Karpas-422 (cell line): ENCODE results near the gene ACTR1B. TPM values are rescaled to one million over a fixed set of nuclear protein-coding genes. Genes with fewer than 3 reads are reported as not detected.
"Not testable (repeated sequence)": the region's sequence is repeated elsewhere in the genome, so short reads cannot be mapped to it uniquely, and the experiment has no call there.

Experiments
- DNase-seq: peaks from one replicate; pipeline ENCODE4 v3.0.0-alpha.2; 2015
- H2AFZ ChIP-seq: fragments of 200-600 bp; sonication (generic); 2 replicates; pipeline ENCODE4 v1.6.1; 2014; ENCODE audit warnings: antibody characterized with exemption, low read length, mixed read lengths
- H3K27ac ChIP-seq: fragments of 200-600 bp; sonication (generic); 2 replicates; pipeline ENCODE4 v1.5.1; 2014; ENCODE audit warnings: mild to moderate bottlenecking, low read length, moderate library complexity
- H3K27me3 ChIP-seq: fragments of 200-600 bp; sonication (generic); 2 replicates; pipeline ENCODE4 v1.6.1; 2014; ENCODE audit warnings: low read length, mixed read lengths
- H3K36me3 ChIP-seq: fragments of 200-600 bp; sonication (generic); 2 replicates; pipeline ENCODE4 v1.6.1; 2014; ENCODE audit warnings: low read length, mixed read lengths; ENCODE audit not compliant: insufficient read depth
- H3K4me1 ChIP-seq: fragments of 200-600 bp; sonication (generic); 2 replicates; pipeline ENCODE4 v1.6.1; 2014; ENCODE audit warnings: mild to moderate bottlenecking, low read length, mixed read lengths
- H3K4me2 ChIP-seq: fragments of 200-600 bp; sonication (generic); 2 replicates; pipeline ENCODE4 v1.6.1; 2014; ENCODE audit warnings: low read length, low read depth, mild to moderate bottlenecking; ENCODE audit not compliant: poor library complexity, severe bottlenecking
- H3K4me3 ChIP-seq: fragments of 200-600 bp; sonication (generic); 2 replicates; pipeline ENCODE4 v1.5.1; 2014; ENCODE audit warnings: mild to moderate bottlenecking, antibody characterized with exemption, low read length, mixed read lengths
- H3K79me2 ChIP-seq: fragments of 200-600 bp; sonication (generic); 2 replicates; pipeline ENCODE4 v1.6.1; 2014; ENCODE audit warnings: mild to moderate bottlenecking, low read length, mixed read lengths
- H3K9ac ChIP-seq: fragments of 200-600 bp; sonication (generic); 2 replicates; pipeline ENCODE4 v1.6.0; 2014; ENCODE audit warnings: low read length
- H3K9me2 ChIP-seq: fragments of 200-600 bp; sonication (generic), shearing (Covaris generic); replicated peaks from 2 replicates; pipeline ENCODE4 v1.6.0; 2014; ENCODE audit warnings: mild to moderate bottlenecking, low read length, moderate library complexity; ENCODE audit not compliant: insufficient read depth
- H3K9me3 ChIP-seq: fragments of 300-700, 200-600 bp; sonication (generic); 2 replicates; pipeline ENCODE4 v1.6.1; 2014; ENCODE audit warnings: low read length, mixed read lengths
- H4K20me1 ChIP-seq: fragments of 200-600 bp; sonication (generic); 2 replicates; pipeline ENCODE4 v1.6.1; 2014; ENCODE audit warnings: mild to moderate bottlenecking, antibody characterized with exemption, low read length, low read depth; ENCODE audit not compliant: insufficient read depth
- total RNA-seq: library from RNA; depleted of rRNA; stranded (reverse); fragments of >200 nt; shearing (Covaris generic); gene quantifications from 2 replicates; pipeline ENCODE4 v1.2.3, GENCODE V29; 2014; ENCODE audit warnings: low replicate concordance; rRNA removed

Gene ACTR1B
- 32.1 and 65.3 TPM in 2 replicates for total RNA-seq

- peak; percentile 99 for DNase-seq
- H3K4me2 ChIP-seq, result peak within 1 kb of the TSS; percentile 83
- H3K79me2 ChIP-seq, result peaks cover 31% of the 10 kb centered on the region
- H2AFZ ChIP-seq, result peak within 1 kb of the TSS; percentile 96
- H3K9ac ChIP-seq, result peak within 1 kb of the TSS; percentile 85
- H3K27ac ChIP-seq, result peak within 1 kb of the TSS; percentile 65
- peak within 1 kb of the TSS; percentile 86 for H3K4me3 ChIP-seq
- no peaks in the 10 kb centered on the region for H4K20me1 ChIP-seq
- no peaks in the 10 kb centered on the region for H3K9me3 ChIP-seq
- H3K36me3 ChIP-seq, result no peaks in the 10 kb centered on the region
- no peaks in the 10 kb centered on the region for H3K9me2 ChIP-seq
- H3K4me1 ChIP-seq, result peaks cover 21% of the 10 kb centered on the region
- no peaks in the 10 kb centered on the region for H3K27me3 ChIP-seq
These were observed at the start of gene ACTR1B for GRCh38 chr2:97663962-97664635. Gene ACTR1B, minus strand, starts transcription at chr2:97664044. Its CDS starts 154 bp downstream, at chr2:97663890.

- DNase-seq, result no peak
- H3K9me3 ChIP-seq, result no peaks in the 10 kb centered on the region
- no peaks in the 10 kb centered on the region for H3K4me1 ChIP-seq
- no peaks in the 10 kb centered on the region for H4K20me1 ChIP-seq
- no peak overlapping the region for H3K4me3 ChIP-seq
- H3K4me2 ChIP-seq, result no peak overlapping the region
- no peak overlapping the region for H3K27ac ChIP-seq
- no peaks in the 10 kb centered on the region for H3K36me3 ChIP-seq
- no peaks in the 10 kb centered on the region for H3K9me2 ChIP-seq
- H3K27me3 ChIP-seq, result no peaks in the 10 kb centered on the region
- H2AFZ ChIP-seq, result no peak overlapping the region
- H3K79me2 ChIP-seq, result no peaks in the 10 kb centered on the region
- H3K9ac ChIP-seq, result no peak overlapping the region
These were observed 49.0 kb upstream of the ACTR1B start for GRCh38 chr2:97712693-97713295.

GRCh38 chr2:97712175-97712574 is 48.3 kb upstream of the ACTR1B start:
- H2AFZ ChIP-seq, H3K79me2 ChIP-seq, H3K4me1 ChIP-seq, H3K4me2 ChIP-seq, H4K20me1 ChIP-seq, H3K9me2 ChIP-seq, H3K9ac ChIP-seq, H3K36me3 ChIP-seq, DNase-seq, H3K4me3 ChIP-seq, H3K27me3 ChIP-seq, H3K9me3 ChIP-seq, H3K27ac ChIP-seq: not testable (repeated sequence)

GRCh38 chr2:97711394-97711711 is 47.5 kb upstream of the ACTR1B start:
- H3K27me3 ChIP-seq, result no peaks in the 10 kb centered on the region
- no peaks in the 10 kb centered on the region for H3K9me3 ChIP-seq
- no peak overlapping the region for H3K4me2 ChIP-seq
- no peaks in the 10 kb centered on the region for H4K20me1 ChIP-seq
- H3K4me1 ChIP-seq, result no peaks in the 10 kb centered on the region
- no peak overlapping the region for H3K27ac ChIP-seq
- no peak overlapping the region for H2AFZ ChIP-seq
- no peak overlapping the region for H3K9ac ChIP-seq
- no peaks in the 10 kb centered on the region for H3K79me2 ChIP-seq
- no peaks in the 10 kb centered on the region for H3K36me3 ChIP-seq
- no peaks in the 10 kb centered on the region for H3K9me2 ChIP-seq
- no peak overlapping the region for H3K4me3 ChIP-seq
- DNase-seq, result no peak

- Histone ChIP-seq H3K4me3 (no peak overlapping the region), H4K20me1 (no peaks in the 10 kb centered on the region), H3K27ac (no peak overlapping the region), H3K9me3 (no peaks in the 10 kb centered on the region), H2AFZ (no peak overlapping the region), H3K79me2 (no peaks in the 10 kb centered on the region), H3K4me1 (no peaks in the 10 kb centered on the region), H3K9ac (no peak overlapping the region), H3K27me3 (no peaks in the 10 kb centered on the region), H3K9me2 (no peaks in the 10 kb centered on the region), H3K36me3 (no peaks in the 10 kb centered on the region), H3K4me2 (no peak overlapping the region)
- DNase-seq, result no peak
These were observed 44.8 kb upstream of the ACTR1B start for GRCh38 chr2:97708608-97709007.

- no peaks in the 10 kb centered on the region for H3K36me3 ChIP-seq
- H3K4me3 ChIP-seq, result no peak overlapping the region
- no peak overlapping the region for H3K27ac ChIP-seq
- H3K79me2 ChIP-seq, result no peaks in the 10 kb centered on the region
- H3K9me3 ChIP-seq, result no peaks in the 10 kb centered on the region
- H2AFZ ChIP-seq, result no peak overlapping the region
- H3K4me2 ChIP-seq, result no peak overlapping the region
- no peaks in the 10 kb centered on the region for H3K27me3 ChIP-seq
- H4K20me1 ChIP-seq, result no peaks in the 10 kb centered on the region
- H3K4me1 ChIP-seq, result no peaks in the 10 kb centered on the region
- no peaks in the 10 kb centered on the region for H3K9me2 ChIP-seq
- peak; percentile 47 for DNase-seq
- no peak overlapping the region for H3K9ac ChIP-seq
These were observed 44.2 kb upstream of the ACTR1B start for GRCh38 chr2:97708048-97708380.

GRCh38 chr2:97707362-97708047 is 43.7 kb upstream of the ACTR1B start:
- DNase-seq, result no peak
- Histone ChIP-seq H3K9ac (no peak overlapping the region), H3K27ac (no peak overlapping the region), H3K79me2 (no peaks in the 10 kb centered on the region), H4K20me1 (no peaks in the 10 kb centered on the region), H3K4me3 (no peak overlapping the region), H3K27me3 (no peaks in the 10 kb centered on the region), H3K4me2 (no peak overlapping the region), H3K4me1 (no peaks in the 10 kb centered on the region), H3K36me3 (no peaks in the 10 kb centered on the region), H3K9me2 (no peaks in the 10 kb centered on the region), H3K9me3 (no peaks in the 10 kb centered on the region), H2AFZ (no peak overlapping the region)

GRCh38 chr2:97706708-97707345 is 43.0 kb upstream of the ACTR1B start:
- H2AFZ ChIP-seq, result no peak overlapping the region
- H3K4me3 ChIP-seq, result no peak overlapping the region
- DNase-seq, result no peak

More at GRCh38 chr2:97706708-97707345, 43.0 kb upstream of the ACTR1B start:
- H3K27ac ChIP-seq, result no peak overlapping the region
- no peaks in the 10 kb centered on the region for H3K9me2 ChIP-seq
- no peaks in the 10 kb centered on the region for H3K79me2 ChIP-seq
- no peak overlapping the region for H3K4me2 ChIP-seq
- H3K27me3 ChIP-seq, result no peaks in the 10 kb centered on the region
- no peaks in the 10 kb centered on the region for H3K9me3 ChIP-seq
- H3K9ac ChIP-seq, result no peak overlapping the region
- no peaks in the 10 kb centered on the region for H3K36me3 ChIP-seq
- no peaks in the 10 kb centered on the region for H4K20me1 ChIP-seq
- H3K4me1 ChIP-seq, result no peaks in the 10 kb centered on the region
